Skin of body (tissue), 2 donors: Measurements from ENCODE around the gene TKTL2. TPM values are rescaled to one million over a fixed set of nuclear protein-coding genes. Genes with fewer than 3 reads are reported as not detected.
"Not testable (repeated sequence)": the region's sequence is repeated elsewhere in the genome, so short reads cannot be mapped to it uniquely, and the experiment has no call there.

Experiments used
- DNase-seq: peaks from one replicate; lab custom pipeline; 2025; lab: John Stamatoyannopoulos, UW
- total RNA-seq: library from RNA; depleted of rRNA; stranded (reverse); fragments of >200 nt; gene quantifications from one replicate; pipeline ENCODE4 v1.2.3, GENCODE V29; 2014

Gene TKTL2
- total RNA-seq, 1 donor from 2014 or later: not detected

DNA sequence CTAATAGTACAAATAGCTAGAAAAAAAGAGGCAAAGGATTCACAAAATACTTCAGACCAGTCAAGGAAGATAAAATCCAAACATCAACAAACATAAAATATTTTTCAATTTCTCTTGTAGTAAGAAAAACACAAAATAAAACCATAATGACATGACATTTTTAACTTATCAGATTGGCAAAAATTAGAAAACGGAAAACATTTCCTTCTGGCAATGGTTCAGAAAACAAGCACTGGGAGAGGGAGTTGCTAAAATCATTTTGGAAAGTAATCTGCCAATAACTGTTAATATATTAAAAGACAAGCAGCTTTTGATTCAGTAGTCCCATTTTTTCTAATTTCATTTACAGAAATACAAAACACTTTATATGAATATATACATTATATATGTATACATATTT is 26.1 kb downstream of the TKTL2 start:
- no peak for DNase-seq

DNA sequence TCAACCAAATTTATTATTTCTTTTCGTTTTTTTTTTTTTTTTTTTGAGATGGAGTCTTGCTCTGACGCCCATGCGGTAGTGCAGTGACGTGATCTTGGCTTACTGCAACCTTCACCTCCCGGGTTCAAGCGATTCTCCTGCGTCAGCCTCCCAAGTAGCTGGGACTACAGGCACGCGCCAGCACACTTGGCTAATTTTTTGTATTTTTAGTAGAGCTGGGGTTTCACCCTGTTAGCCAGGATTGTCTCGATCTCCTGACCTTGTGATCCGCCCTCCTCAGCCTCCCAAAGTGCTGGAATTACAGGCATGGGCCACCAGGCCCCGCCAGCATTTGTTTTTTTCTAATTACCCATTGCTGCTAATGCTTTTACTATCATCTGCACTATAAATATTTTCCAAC is 26.5 kb downstream of the TKTL2 start:
- DNase-seq: not testable (repeated sequence)

DNA sequence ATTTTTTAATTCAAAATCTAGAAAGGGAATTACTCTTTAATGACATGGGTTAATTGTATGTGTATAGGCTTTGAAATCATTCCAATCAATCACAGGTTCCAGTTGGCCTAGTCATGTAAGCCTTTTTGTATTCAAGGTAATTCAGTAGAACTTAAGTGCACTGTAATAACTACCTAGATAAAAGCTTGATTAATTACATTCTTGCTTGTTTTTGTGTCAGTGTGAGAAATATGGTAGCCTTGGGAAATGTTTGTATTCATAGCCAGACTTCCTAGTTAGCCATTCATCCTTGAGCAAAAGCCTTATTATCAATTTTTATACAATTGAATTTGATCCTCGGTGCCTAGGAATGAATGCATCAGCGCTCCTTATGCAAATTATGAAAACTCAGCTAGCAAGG is 33.5 kb downstream of the TKTL2 start:
- DNase-seq: no peak

Other genes starting within 250 kb of the TKTL2 start
- gene NPY1R, start 141.2 kb downstream of the TKTL2 start, total RNA-seq: 5.6 TPM
- gene NPY5R, start 129.9 kb downstream of the TKTL2 start, total RNA-seq: 0.20 TPM
- gene TMA16, start 20.9 kb upstream of the TKTL2 start, total RNA-seq: 23.2 TPM